A673 (cell line): ENCODE data around the gene ZBTB33. TPM values are rescaled to one million over a fixed set of nuclear protein-coding genes. Genes with fewer than 3 reads are reported as not detected.
A peak's percentile ranks its signal among the peaks of the same experiment; 100 is the strongest.

Experiments
- BruUV-seq: library from RNA; stranded (reverse); fragments of 400-500 nt; replicated peaks from 2 replicates; lab custom pipeline; 2021; lab: Mats Ljungman, UMichigan
- CTCF ChIA-PET: fragments of 300-600 bp; sonication (Branson Sonifier 250); formaldehyde crosslinking; loops from one replicate; lab custom pipeline; 2022; ENCODE audit warnings: antibody characterized with exemption; lab: Charles Lee
- POLR2A ChIA-PET: fragments of 300-600 bp; sonication (Branson Sonifier 250); formaldehyde crosslinking; loops from one replicate; lab custom pipeline; 2022; ENCODE audit warnings: antibody characterized with exemption; ENCODE audit not compliant: low non-redundant PET; lab: Charles Lee
- DNase-seq: peaks from one replicate; pipeline ENCODE4 v3.0.0-alpha.2; 2015; ENCODE audit warnings: low spot score
- H3K27ac ChIP-seq: fragments of 200-600 bp; sonication (generic); 2 replicates; pipeline ENCODE4 v1.5.1; 2016; ENCODE audit warnings: mixed run types, low read depth, mild to moderate bottlenecking, mixed read lengths, antibody characterized with exemption, low read length; ENCODE audit not compliant: poor library complexity, severe bottlenecking
- H3K27me3 ChIP-seq: fragments of 200-600 bp; sonication (generic); replicated peaks from 2 replicates; pipeline ENCODE4 v1.6.1; 2017; ENCODE audit warnings: mixed run types, low read depth, mild to moderate bottlenecking, mixed read lengths, antibody characterized with exemption, low read length; ENCODE audit not compliant: insufficient read depth, poor library complexity
- H3K36me3 ChIP-seq: fragments of 200-600 bp; sonication (generic); 2 replicates; pipeline ENCODE4 v1.6.1; 2016; ENCODE audit warnings: mixed run types, mild to moderate bottlenecking, mixed read lengths, antibody characterized with exemption, low read length; ENCODE audit not compliant: insufficient read depth, poor library complexity, severe bottlenecking
- H3K4me1 ChIP-seq: fragments of 200-600 bp; sonication (generic); 2 replicates; pipeline ENCODE4 v1.6.1; 2017; ENCODE audit warnings: mixed run types, mild to moderate bottlenecking, mixed read lengths, antibody characterized with exemption, low read length; ENCODE audit not compliant: insufficient read depth, poor library complexity, severe bottlenecking
- H3K4me3 ChIP-seq: fragments of 200-600 bp; sonication (generic); 2 replicates; pipeline ENCODE4 v1.5.1; 2016; ENCODE audit warnings: low read depth, mixed run types, mild to moderate bottlenecking, mixed read lengths, low read length; ENCODE audit not compliant: poor library complexity, severe bottlenecking
- H3K9me3 ChIP-seq: fragments of 200-600 bp; sonication (generic); 2 replicates; pipeline ENCODE4 v1.6.1; 2016; ENCODE audit warnings: mixed run types, low read depth, mild to moderate bottlenecking, mixed read lengths, antibody characterized with exemption, low read length; ENCODE audit not compliant: poor library complexity, severe bottlenecking
- CTCF ChIP-seq: fragments of 300-800, 200-600 bp; sonication (generic); conservative IDR thresholded peaks from 2 replicates; pipeline ENCODE4 v1.5.1; 2017; ENCODE audit warnings: low read depth, mild to moderate bottlenecking, antibody characterized with exemption, low read length, moderate library complexity, mixed read lengths
- EZH2 ChIP-seq: fragments of 200-600 bp; sonication (generic); IDR thresholded peaks from 2 replicates; pipeline ENCODE4 v1.6.1; 2017; ENCODE audit warnings: borderline replicate concordance, low read depth, mild to moderate bottlenecking, mixed read lengths, antibody characterized with exemption, low read length; ENCODE audit not compliant: poor library complexity, severe bottlenecking
- intact Hi-C: fragments of 100-400 bp; cut with micrococcal nuclease; formaldehyde crosslinking; loops from one replicate; pipeline ENCODE4 v1.10.0; 2022; ENCODE audit not compliant: unreplicated experiment
- total RNA-seq: library from RNA; stranded (reverse); gene quantifications from 2 replicates; pipeline ENCODE4 v1.2.3, GENCODE V29; 2021

ZBTB33 gene
- total RNA-seq, 1 experiment from 2014 or later: 18.2 TPM

GRCh38 chrX:120244735-120245498, 5.7 kb upstream of the ZBTB33 start:
- ChIA-PET CTCF (no interaction called here), POLR2A (no interaction called here)
- no TSS peak for BruUV-seq

GRCh38 chrX:120251471-120252011, 929 bp downstream of the ZBTB33 start:
- Histone ChIP-seq H3K27me3 (peaks cover 17% of the 10 kb centered on the region), H3K4me1 (no peaks in the 10 kb centered on the region), H3K9me3 (no peaks in the 10 kb centered on the region), H3K4me3 (peak overlapping the region; percentile 66), H3K36me3 (peaks cover 8% of the 10 kb centered on the region), H3K27ac (peak overlapping the region; percentile 84)
- POLR2A ChIA-PET: no interaction called here
- BruUV-seq: TSS peak; percentile 58
- DNase-seq: peak; percentile 19
- CTCF ChIA-PET: interaction anchor here (0.7 kb wide), 1 partner anchor 357 kb away, joined by 3 read pairs; no protein-coding TSS in a partner anchor
- TF ChIP-seq CTCF: no peak
- intact Hi-C loops: no loop called here

More at GRCh38 chrX:120244735-120245498, 5.7 kb upstream of the ZBTB33 start:
- Histone ChIP-seq H3K27ac (no peak overlapping the region), H3K4me1 (no peaks in the 10 kb centered on the region), H3K4me3 (peak overlapping the region; percentile 50), H3K27me3 (peaks cover 25% of the 10 kb centered on the region), H3K9me3 (no peaks in the 10 kb centered on the region), H3K36me3 (no peaks in the 10 kb centered on the region)
- TF ChIP-seq CTCF (no peak), EZH2 (no peak)
- intact Hi-C loops: loop anchor here (10.0 kb wide), 1 partner anchor 210 kb away; no protein-coding TSS in a partner anchor
- peak; percentile 57 for DNase-seq

GRCh38 chrX:120253784-120254183, 3.2 kb downstream of the ZBTB33 start:
- no peak for TF ChIP-seq EZH2
- no peak for TF ChIP-seq CTCF
- BruUV-seq: no TSS peak
- intact Hi-C loops: no loop called here
- no peaks in the 10 kb centered on the region for H3K4me1 ChIP-seq
- POLR2A ChIA-PET: no interaction called here
- no peak for DNase-seq
- peaks cover 8% of the 10 kb centered on the region for H3K36me3 ChIP-seq
- H3K9me3 ChIP-seq: no peaks in the 10 kb centered on the region
- no peak overlapping the region for H3K4me3 ChIP-seq
- CTCF ChIA-PET: no interaction called here
- H3K27me3 ChIP-seq: peaks cover 2% of the 10 kb centered on the region
- no peak overlapping the region for H3K27ac ChIP-seq
